Posterior vena cava (tissue), 2 donors: Measurements from ENCODE around the gene PHF20. TPM values are rescaled to one million over a fixed set of nuclear protein-coding genes. Genes with fewer than 3 reads are reported as not detected.
A peak's percentile ranks its signal among the peaks of the same experiment; 100 is the strongest.
"Not testable (repeated sequence)": the region's sequence is repeated elsewhere in the genome, so short reads cannot be mapped to it uniquely, and the experiment has no call there.

Source experiments
- DNase-seq: peaks from one replicate; pipeline ENCODE4 v3.0.0-alpha.2; 2020; ENCODE audit warnings: low spot score
- intact Hi-C, 2 donors: fragments of 100-400 bp; cut with DNase I; formaldehyde crosslinking; loops; one replicate each; pipeline versions ENCODE4 v1.14.1 to v1.14.2; 2022 to 2023
- long read RNA-seq, 2 donors: library from polyadenylated mRNA; unstranded; transcript quantifications; one replicate each; pipeline ENCODE4 v2.0.0, GENCODE V29; 2020 to 2021
- total RNA-seq, 2 donors: library from RNA; stranded (reverse); fragmentation: NEBNext Ultra II Directional; extraction: Animal tissue kit (Norgen Biotek cat#: 25700); gene quantifications; one replicate each; pipeline ENCODE4 v1.2.1, GENCODE V29; 2021
- donor health status: DM: yes; HTN: yes; CAD: no.
- donor health status: DM: yes; HTN: yes; CAD: no.

PHF20 gene
- 10 to 100 TPM; 55.2 to 59.6 TPM for total RNA-seq
- long read RNA-seq, donor 1, partial matches to known transcripts: 13 of 21 reads
- long read RNA-seq, donor 1, other reads (novel, unspliced or antisense): 6 of 21 reads
- long read RNA-seq, donor 2, partial matches to known transcripts: 86 of 113 reads
- long read RNA-seq, donor 2, other reads (novel, unspliced or antisense): 24 of 113 reads

- intact Hi-C loops: loop anchor here in 1 of 2 donors (2.0 kb wide), 1 partner anchor 29 kb away; the partner anchor contains the start of gene RBM39
- peak; percentile 100 for DNase-seq
Observed at GRCh38 chr20:35771689-35772562, at the start of gene PHF20. TSS of gene PHF20 (plus strand) at chr20:35772015. CDS start at chr20:35801523, 29,508 bp downstream.

- intact Hi-C loops, DNase-seq: not testable (repeated sequence)
Observed at GRCh38 chr20:35723275-35723639, 48.6 kb upstream of the PHF20 start.

GRCh38 chr20:35723652-35724320, 48.0 kb upstream of the PHF20 start:
- intact Hi-C loops, DNase-seq: not testable (repeated sequence)

- intact Hi-C loops: no loop called here
- no peak for DNase-seq
Observed at GRCh38 chr20:35724321-35725230, 47.2 kb upstream of the PHF20 start.

GRCh38 chr20:35726842-35727711, 44.7 kb upstream of the PHF20 start:
- no peak for DNase-seq
- intact Hi-C loops: no loop called here

- DNase-seq: no peak
- intact Hi-C loops: no loop called here
Observed at GRCh38 chr20:35729283-35729807, 42.5 kb upstream of the PHF20 start.

- DNase-seq: no peak
- intact Hi-C loops: no loop called here
Observed at GRCh38 chr20:35729836-35730582, 41.8 kb upstream of the PHF20 start.

GRCh38 chr20:35730583-35731468, 41.0 kb upstream of the PHF20 start:
- intact Hi-C loops: no loop called here

GRCh38 chr20:35731469-35731788, 40.4 kb upstream of the PHF20 start:
- no peak for DNase-seq
- intact Hi-C loops: no loop called here

More at GRCh38 chr20:35730583-35731468, 41.0 kb upstream of the PHF20 start:
- DNase-seq: no peak

- DNase-seq: no peak
- intact Hi-C loops: no loop called here
Observed at GRCh38 chr20:35731862-35732643, 39.8 kb upstream of the PHF20 start.

- intact Hi-C loops: no loop called here
- DNase-seq: no peak
Observed at GRCh38 chr20:35732644-35732982, 39.2 kb upstream of the PHF20 start.

- intact Hi-C loops: no loop called here
- DNase-seq: no peak
Observed at GRCh38 chr20:35734374-35734773, 37.4 kb upstream of the PHF20 start.

- no peak for DNase-seq
- intact Hi-C loops: no loop called here
Observed at GRCh38 chr20:35734777-35735649, 36.8 kb upstream of the PHF20 start.

- DNase-seq: no peak
- intact Hi-C loops: no loop called here
Observed at GRCh38 chr20:35735826-35736470, 35.9 kb upstream of the PHF20 start.
